H1 (cell line): ENCODE results near the gene ACKR3. TPM values are rescaled to one million over a fixed set of nuclear protein-coding genes. Genes with fewer than 3 reads are reported as not detected.

Source experiments
- EP300 ChIP-seq, 2 experiments: IDR thresholded peaks; 1 replicate in 1 of 2; 2 replicates in 1 of 2; pipeline ENCODE4 v1.6.1; 2011 to 2012; ENCODE audit warnings: low read depth in 2 of 2, low read length in 2 of 2, mild to moderate bottlenecking in 2 of 2, borderline replicate concordance in 1 of 2, inconsistent platforms in 1 of 2, moderate library complexity in 1 of 2
- polyA plus RNA-seq, 7 experiments: library from polyadenylated mRNA; depleted of rRNA in 3 of 7; stranded (reverse) in 5 of 7; unstranded in 2 of 7; fragments of >200 nt in 5 of 7; fragments of 200-250 nt in 2 of 7; gene quantifications; 1 replicate in 5 of 7; 2 replicates in 1 of 7; 4 replicates in 1 of 7; pipeline versions ENCODE4 v1.2.1 to v1.2.3, GENCODE V29; 2011 to 2013; ENCODE audit warnings: missing spikeins in 2 of 7, mixed read lengths in 2 of 7
- total RNA-seq: library from RNA; stranded (reverse); fragmentation: NEBNext Ultra II Directional; extraction: Animal tissue kit (Norgen Biotek cat#: 25700); gene quantifications from 2 replicates; pipeline ENCODE4 v1.2.1, GENCODE V29; 2021
- TF ChIP-seq, protein P1 (sequence below): IDR thresholded peaks from 2 replicates; pipeline ENCODE4 v1.6.1; 2012; ENCODE audit warnings: inconsistent platforms

The ACKR3 gene
- total and polyA plus RNA-seq, 2 of the 8 experiments (the other 6 are each of a cell fraction or from before 2014, with no cell fraction given), result 1.4 to 24.4 TPM

DNA sequence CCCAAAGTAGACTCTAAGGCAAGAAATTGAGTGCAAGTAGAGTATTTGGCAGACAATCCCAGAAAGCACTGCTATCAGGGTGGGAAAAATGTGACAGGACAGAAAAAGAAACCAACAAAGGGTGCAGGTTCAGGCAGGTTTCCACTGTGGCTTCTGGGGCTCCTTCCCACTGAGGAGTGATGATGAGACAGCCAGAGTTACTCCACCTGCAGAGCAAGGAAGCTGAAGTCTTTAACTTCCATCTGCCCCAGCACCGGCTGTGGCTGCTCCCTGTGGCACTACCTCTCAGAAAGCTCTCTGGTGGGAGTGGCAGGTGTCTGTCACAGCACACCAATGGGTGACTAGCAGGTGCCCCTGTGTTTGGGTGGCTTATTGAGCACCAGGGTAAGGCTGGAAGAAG, 37.6 kb upstream of the ACKR3 start (continued):
- TF ChIP-seq, protein P1, sequence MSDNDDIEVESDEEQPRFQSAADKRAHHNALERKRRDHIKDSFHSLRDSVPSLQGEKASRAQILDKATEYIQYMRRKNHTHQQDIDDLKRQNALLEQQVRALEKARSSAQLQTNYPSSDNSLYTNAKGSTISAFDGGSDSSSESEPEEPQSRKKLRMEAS, result no peak
- TF ChIP-seq EP300 (IDR thresholded peaks at IDR 0.05; ENCODE audit: borderline replicate concordance in 1 of 2, low read depth in 2 of 2, low read length in 2 of 2), result no peak
